Aorta (tissue), 4 donors: ENCODE measurements around the gene FCAR. TPM values are rescaled to one million over a fixed set of nuclear protein-coding genes. Genes with fewer than 3 reads are reported as not detected.

Experiments used
- polyA plus RNA-seq, 2 donors: library from polyadenylated mRNA; stranded (reverse); fragments of 200-250 nt; gene quantifications; one replicate each; pipeline ENCODE4 v1.2.3, GENCODE V29; 2013
- total RNA-seq, 2 donors: library from RNA; stranded (reverse); fragmentation: NEBNext Ultra II Directional; extraction: Animal tissue kit (Norgen Biotek cat#: 25700); gene quantifications; one replicate each; pipeline ENCODE4 v1.2.1, GENCODE V29; 2021
- donor health status: healthy with polysubstance abuse.
- donor health status: Bipolar disorder and iron deficiency.
- donor health status: DM: no; HTN: no; CAD: no.
- donor health status: DM: yes; HTN: yes; CAD: no.

Gene FCAR
- total and polyA plus RNA-seq, 4 donors, result 2.0 to 5.2 TPM; not detected in 2

Other genes with a start within 250 kb of the FCAR start
- gene LILRB1, start 243.8 kb upstream of the FCAR start, total RNA-seq, result 10 to 100 TPM in 1 of 2 donors, 1 to 10 TPM in 1; 7.7 to 21.3 TPM
- 1 to 10 TPM in 1 of 2 donors, under 1 TPM in 1; 0.61 to 6.3 TPM for gene LILRB1, start 243.8 kb upstream of the FCAR start, polyA plus RNA-seq
- 10 to 100 TPM; 10.1 to 15.1 TPM for gene LILRB4, start 211.2 kb upstream of the FCAR start, total RNA-seq
- gene LILRB4, start 211.2 kb upstream of the FCAR start, polyA plus RNA-seq, result 10 to 100 TPM in 1 of 2 donors, under 1 TPM in 1; 1.00 to 11.4 TPM
- gene KIR3DL3, start 149.8 kb upstream of the FCAR start, total RNA-seq, result not detected
- gene KIR3DL3, start 149.8 kb upstream of the FCAR start, polyA plus RNA-seq, result not detected
- not detected for gene KIR2DL3, start 135.7 kb upstream of the FCAR start, total RNA-seq
- not detected for gene KIR2DL3, start 135.7 kb upstream of the FCAR start, polyA plus RNA-seq
- gene KIR2DL1, start 104.4 kb upstream of the FCAR start, total RNA-seq, result not detected
- not detected for gene KIR2DL1, start 104.4 kb upstream of the FCAR start, polyA plus RNA-seq
- not detected for gene KIR2DL4, start 70.6 kb upstream of the FCAR start, total RNA-seq
- under 1 TPM in 1 of 2 donors, not detected in 1; 0.72 TPM for gene KIR2DL4, start 70.6 kb upstream of the FCAR start, polyA plus RNA-seq
- gene KIR3DL1, start 57.8 kb upstream of the FCAR start, total RNA-seq, result not detected
- gene KIR3DL1, start 57.8 kb upstream of the FCAR start, polyA plus RNA-seq, result not detected
- not detected for gene KIR2DS4, start 41.6 kb upstream of the FCAR start, total RNA-seq
- not detected for gene KIR2DS4, start 41.6 kb upstream of the FCAR start, polyA plus RNA-seq
- gene KIR3DL2, start 23.8 kb upstream of the FCAR start, total RNA-seq, result not detected
- under 1 TPM in 1 of 2 donors, not detected in 1; 0.20 TPM for gene KIR3DL2, start 23.8 kb upstream of the FCAR start, polyA plus RNA-seq
- 1 to 10 TPM in 1 of 2 donors, under 1 TPM in 1; 0.72 to 1.0 TPM for gene NCR1, start 31.9 kb downstream of the FCAR start, total RNA-seq
- gene NCR1, start 31.9 kb downstream of the FCAR start, polyA plus RNA-seq, result not detected
- gene NLRP7, start 73.3 kb downstream of the FCAR start, total RNA-seq, result not detected
- not detected for gene NLRP7, start 73.3 kb downstream of the FCAR start, polyA plus RNA-seq
- 1 to 10 TPM in 1 of 2 donors, under 1 TPM in 1; 0.55 to 2.3 TPM for gene NLRP2, start 92.1 kb downstream of the FCAR start, total RNA-seq
- gene NLRP2, start 92.1 kb downstream of the FCAR start, polyA plus RNA-seq, result 1 to 10 TPM in 1 of 2 donors, under 1 TPM in 1; 0.08 to 5.1 TPM
- under 1 TPM; 0.27 to 0.84 TPM for gene GP6, start 164.0 kb downstream of the FCAR start, total RNA-seq
- under 1 TPM in 1 of 2 donors, not detected in 1; 0.08 TPM for gene GP6, start 164.0 kb downstream of the FCAR start, polyA plus RNA-seq
- gene RDH13, start 188.9 kb downstream of the FCAR start, total RNA-seq, result 10 to 100 TPM in 1 of 2 donors, 1 to 10 TPM in 1; 8.9 to 14.4 TPM
- gene RDH13, start 188.9 kb downstream of the FCAR start, polyA plus RNA-seq, result 10 to 100 TPM in 1 of 2 donors, 1 to 10 TPM in 1; 3.4 to 12.4 TPM
- 1 to 10 TPM in 1 of 2 donors, under 1 TPM in 1; 0.81 to 4.1 TPM for gene EPS8L1, start 201.6 kb downstream of the FCAR start, total RNA-seq
- 10 to 100 TPM in 1 of 2 donors, under 1 TPM in 1; 0.38 to 10.8 TPM for gene EPS8L1, start 201.6 kb downstream of the FCAR start, polyA plus RNA-seq
- gene PPP1R12C, start 243.4 kb downstream of the FCAR start, total RNA-seq, result 100 to 1,000 TPM; 134 to 218 TPM
- 100 to 1,000 TPM; 104 to 432 TPM for gene PPP1R12C, start 243.4 kb downstream of the FCAR start, polyA plus RNA-seq